ENCODE measurements around the gene LYPD4. TPM values are rescaled to one million over a fixed set of nuclear protein-coding genes. Genes with fewer than 3 reads are reported as not detected.
"Not testable (repeated sequence)": the region's sequence is repeated elsewhere in the genome, so short reads cannot be mapped to it uniquely, and the experiment has no call there.

The LYPD4 gene
- total RNA-seq, 1 experiment from 2014 or later, result not detected

DNA sequence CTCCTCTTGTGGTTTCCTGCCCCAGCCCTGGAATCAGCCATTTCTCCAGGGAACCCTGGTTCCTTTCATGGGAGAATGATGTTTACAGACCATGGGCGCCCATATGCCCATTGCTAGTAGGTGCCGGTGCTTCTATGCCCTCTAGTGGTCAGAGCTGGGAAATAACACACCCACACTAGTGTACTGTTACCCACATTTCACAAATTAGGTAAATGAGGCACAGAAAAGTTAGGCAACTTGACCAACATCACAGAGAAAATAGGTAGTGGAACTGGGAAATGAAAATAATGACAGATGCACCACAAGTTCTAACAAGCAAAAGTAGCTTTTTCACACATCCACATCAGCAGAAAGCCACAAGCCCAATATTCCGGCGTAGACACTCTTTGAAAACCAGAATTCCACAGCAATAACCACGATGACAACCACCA is 49.4 kb downstream of the LYPD4 start:
- TF ChIP-seq, protein P1, sequence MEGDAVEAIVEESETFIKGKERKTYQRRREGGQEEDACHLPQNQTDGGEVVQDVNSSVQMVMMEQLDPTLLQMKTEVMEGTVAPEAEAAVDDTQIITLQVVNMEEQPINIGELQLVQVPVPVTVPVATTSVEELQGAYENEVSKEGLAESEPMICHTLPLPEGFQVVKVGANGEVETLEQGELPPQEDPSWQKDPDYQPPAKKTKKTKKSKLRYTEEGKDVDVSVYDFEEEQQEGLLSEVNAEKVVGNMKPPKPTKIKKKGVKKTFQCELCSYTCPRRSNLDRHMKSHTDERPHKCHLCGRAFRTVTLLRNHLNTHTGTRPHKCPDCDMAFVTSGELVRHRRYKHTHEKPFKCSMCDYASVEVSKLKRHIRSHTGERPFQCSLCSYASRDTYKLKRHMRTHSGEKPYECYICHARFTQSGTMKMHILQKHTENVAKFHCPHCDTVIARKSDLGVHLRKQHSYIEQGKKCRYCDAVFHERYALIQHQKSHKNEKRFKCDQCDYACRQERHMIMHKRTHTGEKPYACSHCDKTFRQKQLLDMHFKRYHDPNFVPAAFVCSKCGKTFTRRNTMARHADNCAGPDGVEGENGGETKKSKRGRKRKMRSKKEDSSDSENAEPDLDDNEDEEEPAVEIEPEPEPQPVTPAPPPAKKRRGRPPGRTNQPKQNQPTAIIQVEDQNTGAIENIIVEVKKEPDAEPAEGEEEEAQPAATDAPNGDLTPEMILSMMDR (IDR thresholded peaks at IDR 0.05), result peak; percentile 86
- TF ChIP-seq, protein P2, sequence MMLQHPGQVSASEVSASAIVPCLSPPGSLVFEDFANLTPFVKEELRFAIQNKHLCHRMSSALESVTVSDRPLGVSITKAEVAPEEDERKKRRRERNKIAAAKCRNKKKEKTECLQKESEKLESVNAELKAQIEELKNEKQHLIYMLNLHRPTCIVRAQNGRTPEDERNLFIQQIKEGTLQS (CRISPR knock-in tag; conservative IDR thresholded peaks at IDR 0.05), result no peak
- no peaks in the 10 kb centered on the region for H3K9me3 Mint-ChIP-seq
- no peaks in the 10 kb centered on the region for H3K36me3 Mint-ChIP-seq
- H3K4me1 Mint-ChIP-seq, result peaks cover 4% of the 10 kb centered on the region
- no peak overlapping the region for H3K4me3 Mint-ChIP-seq
- DNase-seq (ENCODE audit: low spot score), result peak; percentile 76
- ChIA-PET CTCF (interaction anchor here (0.7 to 7.2 kb wide), 18 partner anchors 8 to 139 kb away, joined by 3 to 190 read pairs (median 4); partner anchors contain the start of genes DMRTC2 and LYPD4), POLR2A (no interaction called here)
- peak; percentile 93 for ATAC-seq
- H3K27ac Mint-ChIP-seq, result no peak overlapping the region
- H3K27me3 Mint-ChIP-seq (ENCODE audit: low read depth), result peaks cover 11% of the 10 kb centered on the region

DNA sequence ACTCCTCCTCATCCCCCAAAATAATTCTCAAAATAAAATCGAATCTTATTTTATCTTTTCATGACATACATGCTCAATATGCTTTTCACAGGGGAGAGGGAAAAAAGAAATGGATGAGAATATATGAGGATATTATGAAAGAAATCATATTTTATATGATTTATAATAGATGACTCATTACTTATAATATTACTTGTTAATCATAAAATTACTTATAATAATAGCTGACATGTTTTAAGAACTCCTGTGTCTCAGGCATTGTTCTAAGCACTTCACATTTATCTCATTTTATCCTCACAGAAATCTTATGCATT is 51.1 kb downstream of the LYPD4 start:
- no peaks in the 10 kb centered on the region for H3K36me3 Mint-ChIP-seq
- peaks cover 14% of the 10 kb centered on the region for H3K27me3 Mint-ChIP-seq (ENCODE audit: low read depth)
- no peak overlapping the region for H3K4me3 Mint-ChIP-seq
- ChIA-PET POLR2A (interaction anchor here (0.7 to 1.0 kb wide), 2 partner anchors 44 to 68 kb away, joined by 4 read pairs; no protein-coding TSS in a partner anchor), CTCF (interaction anchor here (0.5 to 7.2 kb wide), 50 partner anchors 9 to 1495 kb away, joined by 3 to 190 read pairs (median 4); partner anchors contain the start of gene RABAC1)
- DNase-seq (ENCODE audit: low spot score) (no peak), ATAC-seq (no peak)
- no peaks in the 10 kb centered on the region for H3K9me3 Mint-ChIP-seq
- H3K4me1 Mint-ChIP-seq, result no peaks in the 10 kb centered on the region; the same call in 1 of the 2 replicates
- no peak overlapping the region for H3K27ac Mint-ChIP-seq
- TF ChIP-seq TCF7 (CRISPR knock-in tag; IDR thresholded peaks at IDR 0.05; ENCODE audit: low read depth), result no peak

DNA sequence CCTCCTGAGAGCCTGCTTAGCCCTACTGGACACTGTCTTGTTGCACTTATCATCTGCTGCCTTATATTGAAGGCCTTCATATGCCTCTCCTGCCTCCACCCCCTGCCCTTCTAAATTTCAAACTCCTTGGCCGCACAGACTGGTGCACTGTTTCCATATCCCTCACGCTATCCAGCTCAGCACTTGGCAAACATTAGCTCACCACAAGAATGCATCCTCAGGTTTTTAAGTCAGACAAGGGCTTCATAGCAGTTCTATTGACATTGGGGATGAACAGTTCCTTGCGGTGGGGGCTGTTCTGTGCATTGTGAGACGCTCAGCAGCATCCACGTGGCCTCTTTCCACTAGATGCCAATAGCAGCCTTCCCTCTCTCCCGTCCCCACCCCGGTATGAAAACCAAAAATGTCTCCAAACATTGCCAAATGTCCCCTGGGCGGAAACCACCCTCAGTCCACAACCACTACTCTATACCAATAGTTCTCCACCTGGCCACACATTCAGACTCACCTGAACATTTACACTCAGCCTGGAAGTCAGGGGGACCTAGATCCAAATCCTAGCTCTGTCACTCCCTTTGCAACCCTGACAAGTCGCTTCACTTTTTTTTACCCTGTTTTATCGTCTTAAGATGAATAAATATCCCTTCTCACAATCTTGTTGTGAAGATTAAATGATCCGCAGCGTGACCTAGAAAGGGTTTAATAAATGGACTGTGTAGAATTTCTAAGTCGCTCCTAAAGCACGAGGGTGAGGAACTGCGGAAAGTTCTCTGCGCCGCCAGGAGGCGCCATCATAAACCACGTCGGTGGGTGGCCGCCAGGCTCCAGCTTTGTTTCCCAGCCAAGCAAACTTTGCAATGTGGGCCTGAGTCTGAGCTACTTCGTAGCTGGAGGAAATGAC is 51.7 kb downstream of the LYPD4 start:
- Mint-ChIP-seq H3K4me1 (no peaks in the 10 kb centered on the region; the same call in 1 of the 2 replicates), H3K36me3 (no peaks in the 10 kb centered on the region), H3K27me3 (ENCODE audit: low read depth) (peaks cover 15% of the 10 kb centered on the region), H3K9me3 (no peaks in the 10 kb centered on the region), H3K4me3 (no peak overlapping the region), H3K27ac (no peak overlapping the region)
- ChIA-PET POLR2A (interaction anchor here (1.0 kb wide), 1 partner anchor 68 kb away, joined by 4 read pairs; no protein-coding TSS in a partner anchor), CTCF (interaction anchor here (0.5 to 7.2 kb wide), 50 partner anchors 8 to 1709 kb away, joined by 3 to 190 read pairs (median 4); partner anchors contain the start of gene RABAC1)
- ATAC-seq (peak; percentile 80), DNase-seq (ENCODE audit: low spot score) (peak; percentile 74)
- TF ChIP-seq, protein P3, sequence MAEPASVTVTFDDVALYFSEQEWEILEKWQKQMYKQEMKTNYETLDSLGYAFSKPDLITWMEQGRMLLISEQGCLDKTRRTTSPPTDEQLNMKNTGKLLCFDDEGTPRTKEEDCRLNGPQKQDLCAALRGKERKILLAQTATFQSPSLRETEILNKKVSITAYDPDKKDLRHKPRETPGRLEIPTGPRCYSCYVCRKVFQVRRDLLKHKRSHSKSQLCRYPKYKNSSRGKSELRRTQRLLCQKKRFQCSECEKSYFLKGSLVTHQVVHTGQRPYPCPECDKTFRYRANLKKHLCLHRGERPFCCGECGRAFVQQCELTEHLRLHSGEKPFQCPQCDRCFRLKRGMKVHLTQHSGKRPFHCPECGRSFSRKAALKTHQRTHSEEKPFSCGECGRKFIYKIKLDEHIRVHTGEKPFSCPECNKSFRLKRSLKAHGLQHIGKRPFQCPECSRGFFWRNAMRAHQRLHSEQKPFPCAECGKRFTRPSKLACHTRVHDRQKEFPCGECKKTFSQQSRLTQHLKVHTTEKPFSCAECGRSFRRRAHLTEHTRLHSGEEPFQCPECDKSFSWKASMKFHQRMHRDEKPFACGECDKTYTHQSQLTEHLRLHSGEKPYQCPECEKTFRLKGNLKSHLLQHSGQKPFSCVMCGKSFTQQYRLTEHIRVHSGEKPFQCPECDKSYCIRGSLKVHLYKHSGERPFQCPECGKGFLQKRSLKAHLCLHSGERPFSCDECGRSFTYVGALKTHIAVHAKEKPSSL (CRISPR knock-in tag; conservative IDR thresholded peaks at IDR 0.05), result no peak
- TF ChIP-seq, protein P1 (IDR thresholded peaks at IDR 0.05), result peak; percentile 71

DNA sequence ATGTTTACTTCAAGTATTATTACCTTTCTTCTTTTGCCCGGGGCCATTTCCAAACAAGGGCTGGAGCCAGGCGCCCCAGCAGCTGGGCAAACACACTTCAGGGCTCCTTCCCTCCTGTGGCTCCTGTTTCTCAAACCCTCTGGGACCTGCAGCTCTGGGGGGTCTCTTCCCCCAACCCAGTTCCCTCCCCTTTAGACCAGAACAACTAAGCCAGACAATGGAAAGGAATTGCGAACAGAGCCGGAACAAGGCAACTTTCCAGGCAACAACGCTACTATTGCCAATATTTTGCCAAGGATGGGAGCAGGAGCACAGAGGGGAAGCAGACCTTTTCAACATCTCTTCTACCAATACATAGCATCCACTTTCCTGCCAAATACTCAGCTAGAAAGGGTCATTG is 55.4 kb downstream of the LYPD4 start:
- H3K36me3 Mint-ChIP-seq; POLR2A ChIA-PET; DNase-seq (ENCODE audit: low spot score); H3K9me3 Mint-ChIP-seq; H3K4me1 Mint-ChIP-seq; H3K4me3 Mint-ChIP-seq; ATAC-seq; H3K27ac Mint-ChIP-seq: not testable (repeated sequence)
- CTCF ChIA-PET, result interaction anchor here (0.6 to 2.8 kb wide), 3 partner anchors 18 to 70 kb away, joined by 3 to 17 read pairs (median 3); no protein-coding TSS in a partner anchor
- H3K27me3 Mint-ChIP-seq (ENCODE audit: low read depth), result peaks cover 51% of the 10 kb centered on the region

DNA sequence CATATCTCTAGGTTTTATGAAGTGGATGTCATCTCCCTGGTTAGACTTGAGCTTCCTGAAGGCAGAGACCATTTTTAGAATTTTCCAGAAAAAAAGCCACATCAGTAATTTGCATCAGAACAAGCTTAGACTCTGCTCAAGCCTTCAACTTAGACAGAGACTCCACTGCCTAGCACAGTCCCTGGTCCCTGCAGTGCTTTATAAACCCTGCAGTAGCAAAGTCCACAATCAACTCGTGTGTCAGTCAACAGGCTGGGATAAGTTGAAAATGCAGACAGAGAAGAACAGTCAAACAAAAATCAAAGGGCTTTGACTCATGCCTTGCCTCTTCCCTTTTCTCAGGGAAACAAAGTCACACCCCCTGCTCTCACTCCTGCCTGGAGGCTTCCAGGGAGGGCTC is 56.0 kb downstream of the LYPD4 start:
- H3K4me1 Mint-ChIP-seq; H3K4me3 Mint-ChIP-seq; POLR2A ChIA-PET; H3K27ac Mint-ChIP-seq; DNase-seq (ENCODE audit: low spot score); ATAC-seq; H3K9me3 Mint-ChIP-seq; H3K36me3 Mint-ChIP-seq: not testable (repeated sequence)
- CTCF ChIA-PET, result interaction anchor here (2.8 kb wide), 1 partner anchor 36 kb away, joined by 17 read pairs; no protein-coding TSS in a partner anchor
- peaks cover 52% of the 10 kb centered on the region for H3K27me3 Mint-ChIP-seq (ENCODE audit: low read depth)

Small RNA genes within 50 kb of the gene (microRNA-seq; reads per million reads assigned to microRNA genes)
- gene MIR6797 (ENCODE audit: borderline number of aligned reads), result 4.2 reads per million, percentile 9 among the genes with 10 or more reads in this experiment

Other genes with a start within 250 kb of the LYPD4 start
- gene CEACAM4, start 217.6 kb downstream of the LYPD4 start, total RNA-seq (2021), result not detected in 3 replicates
- gene CEACAM7, start 156.4 kb downstream of the LYPD4 start, total RNA-seq (2021), result 0.15 to 0.21 TPM (median 0.18 TPM) in 3 replicates
- 0.23 to 1.3 TPM (median 0.46 TPM) in 3 replicates for gene CEACAM5, start 136.1 kb downstream of the LYPD4 start, total RNA-seq (2021)
- gene CEACAM6, start 89.2 kb downstream of the LYPD4 start, total RNA-seq (2021), result 0.37 to 0.53 TPM (median 0.41 TPM) in 3 replicates
- not detected in 3 replicates for gene CEACAM3, start 48.1 kb downstream of the LYPD4 start, total RNA-seq (2021)
- not detected in 3 replicates for gene DMRTC2, start 359 bp upstream of the LYPD4 start, total RNA-seq (2021)
- gene RPS19, start 15.6 kb upstream of the LYPD4 start, total RNA-seq (2021), result 3,152 to 3,787 TPM (median 3,713 TPM) in 3 replicates
- gene CD79A, start 32.6 kb upstream of the LYPD4 start, total RNA-seq (2021), result 0.42 to 1.2 TPM (median 0.71 TPM) in 3 replicates
- 77.2 to 102 TPM (median 82.9 TPM) in 3 replicates for gene ARHGEF1, start 38.5 kb upstream of the LYPD4 start, total RNA-seq (2021)
- gene ERFL, start 83.8 kb upstream of the LYPD4 start, total RNA-seq (2021), result 0.30 to 0.66 TPM (median 0.31 TPM) in 3 replicates
- 159 to 184 TPM (median 159 TPM) in 3 replicates for gene RABAC1, start 114.6 kb upstream of the LYPD4 start, total RNA-seq (2021)
- gene ATP1A3, start 149.5 kb upstream of the LYPD4 start, total RNA-seq (2021), result 28.2 to 34.2 TPM (median 30.9 TPM) in 3 replicates
- gene GRIK5, start 225.5 kb upstream of the LYPD4 start, total RNA-seq (2021), result 52.3 to 71.3 TPM (median 66.3 TPM) in 3 replicates
- 30.6 to 34.0 TPM (median 33.4 TPM) in 3 replicates for gene ZNF574, start 231.5 kb upstream of the LYPD4 start, total RNA-seq (2021)

All from WTC11 (cell line).